GM21367 (cell line): ENCODE measurements around the gene UNC79.

Experiments used
- ATAC-seq: cut with Tn5 transposase; IDR thresholded peaks from one replicate; pipeline ENCODE4 v1.9.1; 2021; ENCODE audit not compliant: unreplicated experiment

Gene UNC79

GRCh38 chr14:93723001-93723400, 292.3 kb downstream of the UNC79 start:
- no peak for ATAC-seq

- ATAC-seq: no peak
Observed at GRCh38 chr14:93725002-93725582, 294.4 kb downstream of the UNC79 start.

- no peak for ATAC-seq
Observed at GRCh38 chr14:93725993-93726392, 295.3 kb downstream of the UNC79 start.

DNA sequence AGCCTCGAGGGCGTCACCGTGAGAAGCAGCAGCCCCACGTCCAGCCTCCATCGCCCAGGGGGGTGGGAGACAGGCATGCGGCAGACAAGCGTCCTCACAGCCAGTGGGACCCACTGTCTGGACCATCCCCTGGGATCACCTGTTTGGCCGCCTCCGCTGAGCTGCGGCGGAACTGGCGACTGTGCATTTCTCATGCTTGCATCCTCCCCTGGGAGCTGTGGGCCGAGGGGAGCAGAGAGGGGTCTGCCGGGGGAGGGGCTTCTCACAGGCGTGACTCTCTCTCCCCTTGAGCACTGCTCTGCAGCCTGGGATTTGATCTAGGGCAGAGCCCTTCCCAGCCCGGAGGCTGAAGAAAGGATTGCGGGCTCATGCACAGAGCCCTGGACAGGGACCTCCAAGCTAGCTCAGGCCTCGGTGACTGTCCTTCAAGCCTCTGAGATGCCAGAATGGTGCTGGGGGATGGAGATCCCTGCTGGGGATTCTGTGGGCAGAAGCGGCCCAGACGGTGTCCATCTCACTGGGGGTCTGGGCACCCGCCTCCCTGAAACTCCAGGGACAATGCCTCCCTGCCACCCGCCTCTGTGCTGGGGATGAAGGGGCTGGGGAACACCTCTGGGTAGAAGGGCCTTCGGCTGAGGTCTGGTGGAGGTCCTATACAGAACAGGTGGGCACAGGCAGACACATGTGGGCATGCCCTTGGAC, 296.5 kb downstream of the UNC79 start:
- ATAC-seq: no peak

DNA sequence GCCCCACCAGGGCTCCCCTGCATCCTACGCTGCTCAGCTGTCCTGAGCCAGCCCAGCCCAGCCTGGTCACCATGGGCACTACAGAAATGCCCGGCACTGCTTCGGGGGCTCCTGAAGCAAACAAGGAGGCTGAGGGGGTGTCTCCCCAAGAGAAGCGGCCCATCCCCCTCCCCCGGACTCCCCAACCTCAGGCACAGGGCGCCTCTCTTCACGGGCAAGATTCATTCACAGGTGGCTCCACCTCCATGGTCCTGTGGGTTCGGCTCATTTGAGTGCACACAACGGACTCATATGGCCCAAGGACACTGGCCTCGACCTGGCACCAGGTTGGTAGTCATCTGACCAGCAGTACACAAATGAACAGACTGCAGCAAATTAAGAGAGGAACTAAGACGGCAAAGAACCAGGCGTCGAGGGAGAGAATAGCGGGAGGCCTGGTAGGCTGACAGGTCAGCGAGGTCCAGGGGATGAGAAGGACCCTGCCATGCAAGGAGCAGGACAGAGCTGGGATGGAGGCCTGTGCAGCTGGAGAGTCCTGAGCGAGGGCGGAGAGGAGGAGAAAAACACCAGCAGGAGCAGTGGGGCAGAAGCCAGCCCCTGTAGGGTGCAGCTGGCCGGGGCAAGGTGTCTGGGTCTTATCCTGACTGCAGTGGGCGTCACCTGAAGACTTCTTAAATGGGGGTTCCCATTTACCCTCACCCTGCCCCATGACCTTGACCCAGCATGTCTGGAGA, 297.3 kb downstream of the UNC79 start:
- no peak for ATAC-seq

DNA sequence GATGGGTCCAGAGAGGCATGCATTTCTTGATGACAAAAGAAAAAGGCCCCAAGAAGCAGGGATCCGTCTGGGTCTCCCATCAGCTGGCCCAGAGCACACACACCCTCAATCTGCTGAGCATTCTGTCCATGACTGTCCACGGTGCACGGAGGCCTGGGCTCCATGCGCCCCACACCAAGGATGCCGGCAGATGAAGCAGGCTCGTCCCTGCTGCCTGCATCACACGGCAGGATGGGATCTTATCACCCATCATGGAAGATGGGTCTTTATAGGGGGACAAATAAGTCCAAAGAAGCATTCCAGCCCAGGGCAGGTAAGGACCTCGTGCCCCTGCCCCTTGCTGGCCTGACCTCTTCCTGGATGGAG, 297.9 kb downstream of the UNC79 start:
- ATAC-seq: no peak

- no peak for ATAC-seq
Observed at GRCh38 chr14:93729993-93730392, 299.3 kb downstream of the UNC79 start.

DNA sequence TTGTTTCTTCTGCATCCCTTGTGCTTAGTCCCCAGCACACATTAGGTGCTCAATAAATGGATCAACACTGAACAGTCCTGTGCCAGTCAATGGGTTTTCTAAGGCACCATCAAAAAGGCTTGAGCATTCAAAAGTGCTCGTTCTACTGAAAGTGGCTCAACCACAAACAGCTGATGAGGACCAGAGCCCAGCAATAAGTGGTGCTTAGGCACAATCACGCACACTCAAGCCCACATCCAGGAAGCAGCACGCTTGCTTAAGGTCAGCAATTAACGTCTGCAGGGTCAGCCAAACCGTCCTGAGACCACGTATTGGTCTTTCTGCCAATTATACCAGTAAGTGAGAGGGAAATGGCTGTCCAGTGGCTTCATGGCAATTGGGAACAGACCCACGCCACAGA, 301.0 kb downstream of the UNC79 start:
- ATAC-seq: no peak

GRCh38 chr14:93732524-93732923, 301.8 kb downstream of the UNC79 start:
- no peak for ATAC-seq

DNA sequence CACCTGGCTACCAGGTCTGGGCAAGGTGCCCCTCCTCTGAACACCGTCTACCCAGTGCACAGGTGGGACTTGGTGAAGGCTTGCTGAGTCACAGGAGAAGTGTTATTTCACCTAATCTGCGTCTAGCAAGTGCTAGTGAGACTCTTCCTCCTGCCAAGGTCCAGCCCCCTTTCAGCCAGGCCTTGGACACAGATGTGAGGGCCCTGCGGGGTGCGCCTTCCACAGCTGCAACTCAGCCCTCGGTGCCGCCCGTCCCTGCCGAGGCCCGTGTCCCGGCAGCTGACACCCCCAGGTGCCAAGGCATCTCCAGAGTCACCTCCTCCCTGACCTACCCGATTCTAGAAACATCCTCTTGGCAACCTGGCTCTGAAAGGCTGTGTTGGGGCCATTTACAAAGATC, 302.5 kb downstream of the UNC79 start:
- ATAC-seq: no peak

DNA sequence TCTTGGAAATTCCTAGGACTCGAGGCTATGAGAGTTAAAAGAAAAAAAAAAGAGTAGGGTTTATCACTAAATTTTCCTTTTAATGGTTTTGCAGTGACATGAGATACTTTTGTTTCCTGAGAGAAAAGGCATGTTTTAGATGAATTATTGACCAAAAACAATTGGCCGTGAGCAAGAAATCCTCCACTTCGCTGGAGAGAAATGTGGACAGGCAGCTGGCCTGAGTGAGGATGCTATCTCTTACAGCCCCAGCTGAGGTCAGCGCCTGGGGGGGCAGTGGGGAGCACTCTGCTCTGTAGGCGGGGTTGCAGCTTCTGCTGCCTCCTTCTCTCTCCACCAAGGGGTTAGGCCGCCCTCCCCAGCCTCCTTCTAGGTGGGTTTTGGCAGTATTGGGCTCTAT, 302.9 kb downstream of the UNC79 start:
- no peak for ATAC-seq

DNA sequence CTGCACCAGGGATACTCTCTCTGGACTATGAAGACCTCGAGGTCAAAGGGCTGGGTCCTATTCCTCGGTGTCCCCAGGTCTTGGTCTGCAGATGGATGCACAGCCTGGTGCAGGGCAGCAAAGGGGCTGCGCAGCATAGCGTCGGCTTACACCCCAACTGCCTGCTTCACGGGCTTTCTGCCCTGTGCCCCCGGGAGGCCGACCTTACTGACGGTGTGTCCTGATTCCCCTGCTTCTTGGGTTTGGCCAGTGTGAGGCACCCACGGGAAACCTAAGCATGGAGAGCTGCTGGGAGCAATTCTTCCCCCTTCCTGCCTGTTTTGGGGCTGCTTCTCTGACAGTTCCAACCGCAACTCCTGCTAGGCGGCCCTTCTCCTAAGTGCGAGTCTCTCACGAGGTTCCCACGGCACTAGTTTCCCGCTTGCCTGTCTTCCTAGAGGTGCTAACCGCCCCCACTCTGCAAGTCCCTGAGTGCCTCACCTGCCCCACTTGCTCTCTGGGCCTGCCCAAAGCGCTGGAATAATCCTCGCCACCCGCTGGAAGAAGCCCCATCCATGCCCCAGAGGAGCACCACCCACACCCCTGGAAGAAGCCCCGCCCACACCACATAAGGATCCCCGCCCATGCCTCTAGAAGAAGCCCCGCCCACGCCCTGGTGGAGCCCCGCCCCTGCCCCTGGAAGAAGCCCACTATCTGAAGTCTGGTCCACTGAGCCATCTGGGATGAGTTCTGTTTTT, 303.5 kb downstream of the UNC79 start:
- ATAC-seq: no peak

GRCh38 chr14:93735206-93735605, 304.5 kb downstream of the UNC79 start:
- ATAC-seq: no peak

DNA sequence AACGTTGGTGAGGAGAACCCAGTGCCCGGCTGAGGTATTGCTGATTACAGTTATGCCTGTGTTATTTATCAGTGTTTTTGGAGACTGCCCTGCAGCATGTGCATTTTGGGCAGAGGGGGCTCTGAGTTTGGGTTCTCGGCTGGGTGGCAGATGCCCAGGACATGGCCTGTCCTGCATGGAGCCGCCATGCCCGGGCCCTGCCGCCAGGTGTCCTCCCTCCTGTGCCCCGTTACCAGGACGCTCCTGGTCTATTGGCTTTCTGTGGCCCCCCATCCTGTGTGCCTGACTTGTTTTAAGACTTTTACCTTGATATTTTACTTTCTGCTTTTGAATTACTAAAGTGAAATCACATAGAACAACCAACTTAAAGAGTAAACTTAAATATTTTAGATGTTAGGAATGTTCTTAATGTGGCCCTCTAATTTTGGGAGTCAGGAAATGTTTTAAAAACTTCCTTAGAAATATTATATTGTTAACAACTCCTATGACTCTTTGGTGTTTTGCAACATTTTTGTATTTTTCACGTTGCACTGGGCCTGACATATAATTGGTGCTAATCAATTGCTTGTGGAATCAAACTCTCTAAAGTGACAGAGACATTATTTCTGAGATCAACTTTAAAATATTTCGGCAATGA, 305.8 kb downstream of the UNC79 start:
- ATAC-seq: no peak

DNA sequence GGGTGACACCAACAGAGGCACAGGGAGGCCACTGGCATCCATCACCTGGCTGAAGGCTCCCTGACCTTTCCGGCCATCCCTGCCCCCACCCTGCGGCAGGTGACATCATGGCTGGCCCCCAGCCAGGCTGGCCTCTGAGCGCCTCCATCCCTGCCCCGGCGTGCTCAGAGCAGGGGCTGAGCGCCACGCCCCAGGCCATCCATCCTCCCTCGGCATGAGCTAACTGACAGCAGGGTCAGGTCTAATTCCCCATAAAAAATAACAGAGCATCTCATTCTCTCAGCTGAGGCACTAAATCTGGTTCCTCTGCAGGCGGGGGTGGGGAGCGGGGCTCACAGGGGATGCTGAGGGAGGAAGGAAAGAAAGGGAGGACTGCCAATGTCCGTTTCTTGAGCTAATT, 306.9 kb downstream of the UNC79 start:
- ATAC-seq: no peak

- ATAC-seq: no peak
Observed at GRCh38 chr14:93741556-93742230, 311.0 kb downstream of the UNC79 start.

DNA sequence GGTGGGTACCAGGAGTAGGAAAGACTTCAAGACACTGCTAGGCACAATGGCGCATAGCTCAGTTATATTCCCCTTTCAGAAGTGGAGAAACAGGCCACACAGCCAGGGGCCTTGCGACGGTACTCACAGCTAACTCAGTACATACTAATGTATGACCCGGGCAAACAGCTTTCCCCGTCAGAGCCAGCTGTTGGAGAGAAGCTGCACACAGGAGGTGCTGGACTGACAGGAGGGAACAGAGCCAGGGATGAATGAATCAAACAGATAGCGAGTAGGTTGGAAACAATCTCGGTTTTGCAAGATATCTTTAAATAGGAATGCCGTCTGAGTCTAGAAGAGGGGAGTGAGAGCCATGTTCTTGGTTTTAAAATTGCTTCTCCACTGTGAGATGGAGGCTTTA, 312.0 kb downstream of the UNC79 start:
- no peak for ATAC-seq

GRCh38 chr14:93743270-93744060, 312.7 kb downstream of the UNC79 start:
- no peak for ATAC-seq

DNA sequence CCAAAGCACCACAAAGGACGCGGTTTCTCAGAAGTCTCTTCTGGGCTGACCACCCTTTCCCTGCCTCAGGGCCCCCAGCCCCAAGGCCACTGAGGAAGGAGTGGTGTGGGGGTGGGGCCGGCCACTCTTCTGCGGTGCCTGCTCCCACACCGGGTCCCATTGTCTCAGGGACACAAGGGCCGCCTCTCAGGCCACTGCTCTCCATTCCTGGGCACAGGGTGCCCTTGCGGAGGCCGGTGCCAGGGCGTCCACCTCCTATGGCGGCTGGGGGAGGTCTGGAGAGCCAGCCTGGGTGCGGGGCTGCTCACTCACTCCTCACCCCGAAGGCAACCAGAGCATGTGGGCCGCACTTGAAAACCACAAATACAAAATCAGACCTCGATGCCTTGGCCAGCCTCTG, 313.4 kb downstream of the UNC79 start:
- ATAC-seq: no peak

GRCh38 chr14:93744876-93745275, 314.1 kb downstream of the UNC79 start:
- no peak for ATAC-seq
